OCI-LY1 (cell line): ENCODE measurements around the gene TEX26.

Source experiments
- H2AFZ ChIP-seq: fragments of 200-600 bp; sonication (generic), shearing (Covaris generic); 2 replicates; pipeline ENCODE4 v1.6.0; 2014; ENCODE audit warnings: antibody characterized with exemption, mild to moderate bottlenecking, low read length
- H3F3A ChIP-seq: fragments of 200-600 bp; sonication (generic), shearing (Covaris generic); 2 replicates; pipeline ENCODE4 v1.6.0; 2014; ENCODE audit warnings: mild to moderate bottlenecking, antibody characterized with exemption, low read length, moderate library complexity; ENCODE audit not compliant: insufficient read depth
- H3K27ac ChIP-seq: fragments of 200-600 bp; sonication (generic); 2 replicates; pipeline ENCODE4 v1.5.1; 2014; ENCODE audit warnings: low read length, mixed run types, mild to moderate bottlenecking, low read depth; ENCODE audit not compliant: poor library complexity, severe bottlenecking
- H3K27me3 ChIP-seq: fragments of 200-600 bp; sonication (generic); 2 replicates; pipeline ENCODE4 v1.6.0; 2014; ENCODE audit warnings: antibody characterized with exemption, mild to moderate bottlenecking, low read length, moderate library complexity; ENCODE audit not compliant: insufficient read depth
- H3K36me3 ChIP-seq: fragments of 200-600 bp; sonication (generic); 2 replicates; pipeline ENCODE4 v1.6.1; 2014; ENCODE audit warnings: mild to moderate bottlenecking, antibody characterized with exemption, low read length, moderate library complexity, mixed read lengths; ENCODE audit not compliant: insufficient read depth
- H3K4me1 ChIP-seq: fragments of 200-600 bp; sonication (generic); 2 replicates; pipeline ENCODE4 v1.5.1; 2014; ENCODE audit warnings: mild to moderate bottlenecking, low read length, moderate library complexity; ENCODE audit not compliant: insufficient read depth, severe bottlenecking
- H3K4me2 ChIP-seq: fragments of 200-600 bp; sonication (generic), shearing (Covaris generic); 2 replicates; pipeline ENCODE4 v1.6.1; 2014; ENCODE audit warnings: low read length
- H3K4me3 ChIP-seq: fragments of 200-600 bp; sonication (generic); 2 replicates; pipeline ENCODE4 v1.5.1; 2014; ENCODE audit warnings: low read length, low read depth, mild to moderate bottlenecking, mixed read lengths; ENCODE audit not compliant: poor library complexity, severe bottlenecking
- H3K79me2 ChIP-seq: fragments of 200-600 bp; shearing (Covaris generic); 2 replicates; pipeline ENCODE4 v1.6.1; 2016; ENCODE audit warnings: mixed run types, low read length, mixed read lengths; ENCODE audit not compliant: insufficient read depth
- H3K9ac ChIP-seq: fragments of 200-600 bp; sonication (generic), shearing (Covaris generic); 2 replicates; pipeline ENCODE4 v1.6.1; 2014; ENCODE audit warnings: mild to moderate bottlenecking, low read length, mixed read lengths
- H3K9me2 ChIP-seq: fragments of 200-600 bp; sonication (generic), shearing (Covaris generic); 2 replicates; pipeline ENCODE4 v1.6.1; 2014; ENCODE audit warnings: low read depth, mild to moderate bottlenecking, low read length, mixed read lengths
- H3K9me3 ChIP-seq: fragments of 200-600 bp; shearing (Covaris generic); 2 replicates; pipeline ENCODE4 v1.6.1; 2014; ENCODE audit warnings: low read length, mixed read lengths
- H4K20me1 ChIP-seq: fragments of 200-600 bp; sonication (generic), shearing (Covaris generic); 2 replicates; pipeline ENCODE4 v1.6.0; 2016; ENCODE audit warnings: mild to moderate bottlenecking, low read length; ENCODE audit not compliant: insufficient read depth
- EZH2 ChIP-seq: fragments of 200-600 bp; sonication (generic), shearing (Covaris generic); IDR thresholded peaks from 2 replicates; pipeline ENCODE4 v1.8.0; 2017; ENCODE audit warnings: borderline replicate concordance, mixed run types, mild to moderate bottlenecking, antibody characterized with exemption, low read length, moderate library complexity, mixed read lengths
- TF ChIP-seq, protein P1 (sequence below): fragments of 200-600 bp; sonication (generic), shearing (Covaris generic); IDR thresholded peaks from 2 replicates; pipeline ENCODE4 v1.5.1; 2017; ENCODE audit warnings: mild to moderate bottlenecking, antibody characterized with exemption, low read length, moderate library complexity, mixed read lengths

The TEX26 gene

DNA sequence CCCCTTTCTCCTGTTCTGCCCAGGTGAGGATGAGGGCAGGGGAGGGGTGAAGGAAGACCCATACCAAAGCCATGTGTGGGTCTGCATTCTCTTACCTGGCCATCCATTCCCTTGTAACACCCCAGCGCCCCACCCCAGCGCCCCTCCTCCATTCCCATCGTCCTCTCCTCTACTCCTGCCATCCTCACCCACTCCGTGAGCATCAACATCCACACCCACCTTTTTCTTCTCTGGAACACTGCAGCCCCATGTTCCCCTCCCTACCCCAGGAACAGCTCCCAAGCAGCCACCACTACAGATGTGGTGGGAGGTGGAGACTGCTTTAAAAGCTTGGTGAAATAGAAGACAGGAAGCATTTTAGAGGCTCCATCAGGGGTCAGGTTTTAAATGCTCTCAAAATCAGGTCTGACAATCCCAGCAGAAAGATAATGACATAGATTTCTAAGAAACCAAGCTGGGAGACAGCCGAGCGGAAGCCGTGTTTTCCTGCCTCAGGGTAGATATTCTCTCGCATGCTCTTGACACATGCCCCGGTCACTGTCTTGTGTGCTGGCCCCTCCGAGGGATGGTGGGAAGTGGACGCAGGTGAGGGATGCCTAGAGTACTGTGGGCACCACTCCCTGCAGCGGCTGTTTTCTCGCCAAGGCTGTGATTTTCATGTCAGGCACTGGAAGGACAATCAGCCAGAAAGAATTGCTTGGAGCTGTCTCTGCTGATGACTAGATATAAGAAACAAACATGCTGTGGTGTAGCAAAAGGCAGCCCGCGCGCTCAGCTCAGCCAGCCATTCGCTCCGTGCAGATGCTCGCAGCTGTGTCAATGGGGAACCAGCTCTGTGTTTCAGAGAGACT, 16.5 kb upstream of the TEX26 start:
- no peaks in the 10 kb centered on the region for H4K20me1 ChIP-seq
- no peaks in the 10 kb centered on the region for H3K79me2 ChIP-seq
- H3K9me3 ChIP-seq = no peaks in the 10 kb centered on the region
- no peak for TF ChIP-seq EZH2
- TF ChIP-seq, protein P1, sequence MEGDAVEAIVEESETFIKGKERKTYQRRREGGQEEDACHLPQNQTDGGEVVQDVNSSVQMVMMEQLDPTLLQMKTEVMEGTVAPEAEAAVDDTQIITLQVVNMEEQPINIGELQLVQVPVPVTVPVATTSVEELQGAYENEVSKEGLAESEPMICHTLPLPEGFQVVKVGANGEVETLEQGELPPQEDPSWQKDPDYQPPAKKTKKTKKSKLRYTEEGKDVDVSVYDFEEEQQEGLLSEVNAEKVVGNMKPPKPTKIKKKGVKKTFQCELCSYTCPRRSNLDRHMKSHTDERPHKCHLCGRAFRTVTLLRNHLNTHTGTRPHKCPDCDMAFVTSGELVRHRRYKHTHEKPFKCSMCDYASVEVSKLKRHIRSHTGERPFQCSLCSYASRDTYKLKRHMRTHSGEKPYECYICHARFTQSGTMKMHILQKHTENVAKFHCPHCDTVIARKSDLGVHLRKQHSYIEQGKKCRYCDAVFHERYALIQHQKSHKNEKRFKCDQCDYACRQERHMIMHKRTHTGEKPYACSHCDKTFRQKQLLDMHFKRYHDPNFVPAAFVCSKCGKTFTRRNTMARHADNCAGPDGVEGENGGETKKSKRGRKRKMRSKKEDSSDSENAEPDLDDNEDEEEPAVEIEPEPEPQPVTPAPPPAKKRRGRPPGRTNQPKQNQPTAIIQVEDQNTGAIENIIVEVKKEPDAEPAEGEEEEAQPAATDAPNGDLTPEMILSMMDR = no peak
- H2AFZ ChIP-seq = no peak overlapping the region
- H3K27ac ChIP-seq = no peak overlapping the region
- H3K4me2 ChIP-seq = no peak overlapping the region
- H3K4me3 ChIP-seq = no peak overlapping the region
- no peaks in the 10 kb centered on the region for H3K9me2 ChIP-seq
- no peak overlapping the region for H3K9ac ChIP-seq
- no peaks in the 10 kb centered on the region for H3F3A ChIP-seq
- H3K36me3 ChIP-seq = no peaks in the 10 kb centered on the region
- H3K4me1 ChIP-seq = no peaks in the 10 kb centered on the region
- H3K27me3 ChIP-seq = no peaks in the 10 kb centered on the region

DNA sequence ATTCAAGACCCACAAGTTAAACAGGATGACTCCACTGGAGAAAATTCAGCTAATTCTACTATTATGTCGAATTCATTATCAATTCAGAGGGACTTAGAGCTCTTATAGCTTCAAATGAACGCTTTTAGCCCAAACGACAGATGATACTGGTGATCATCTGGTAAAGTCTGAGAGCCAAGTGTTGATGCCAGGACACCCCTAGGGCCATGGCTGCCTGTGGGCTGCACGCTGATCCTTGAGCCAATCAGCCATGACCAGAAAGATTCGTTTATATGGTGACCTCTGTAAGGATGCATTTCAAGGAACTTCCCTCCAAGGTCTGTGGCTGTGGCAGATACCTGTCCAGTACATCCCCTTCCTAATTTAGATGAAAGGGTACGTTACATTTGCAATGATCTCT, 15.5 kb upstream of the TEX26 start:
- Histone ChIP-seq H3F3A (no peaks in the 10 kb centered on the region), H3K4me1 (no peaks in the 10 kb centered on the region), H3K4me2 (no peak overlapping the region), H3K36me3 (no peaks in the 10 kb centered on the region), H3K9me3 (no peaks in the 10 kb centered on the region), H4K20me1 (no peaks in the 10 kb centered on the region), H3K27me3 (no peaks in the 10 kb centered on the region), H3K9ac (no peak overlapping the region), H2AFZ (no peak overlapping the region), H3K27ac (no peak overlapping the region), H3K4me3 (no peak overlapping the region), H3K9me2 (no peaks in the 10 kb centered on the region), H3K79me2 (no peaks in the 10 kb centered on the region)
- TF ChIP-seq, protein P1 = no peak
- TF ChIP-seq EZH2 = no peak

GRCh38 chr13:30918662-30919405, 13.6 kb upstream of the TEX26 start:
- Histone ChIP-seq H3K79me2 (no peaks in the 10 kb centered on the region), H3K4me1 (no peaks in the 10 kb centered on the region), H3K27ac (no peak overlapping the region), H3K9me3 (no peaks in the 10 kb centered on the region), H3K4me3 (no peak overlapping the region), H3K4me2 (no peak overlapping the region), H3K27me3 (no peaks in the 10 kb centered on the region), H3F3A (no peaks in the 10 kb centered on the region), H3K9ac (no peak overlapping the region), H3K9me2 (no peaks in the 10 kb centered on the region), H2AFZ (no peak overlapping the region), H3K36me3 (no peaks in the 10 kb centered on the region), H4K20me1 (no peaks in the 10 kb centered on the region)
- TF ChIP-seq EZH2 = no peak
- TF ChIP-seq, protein P1 = no peak
